Aorta (tissue), 5 donors: ENCODE data around the gene TESK1. TPM values are rescaled to one million over a fixed set of nuclear protein-coding genes. Genes with fewer than 3 reads are reported as not detected.
A peak's percentile ranks its signal among the peaks of the same experiment; 100 is the strongest.
"Not testable (repeated sequence)": the region's sequence is repeated elsewhere in the genome, so short reads cannot be mapped to it uniquely, and the experiment has no call there.

Source experiments
- ATAC-seq: fragments of 200-7000 bp; cut with Tn5 transposase; one replicate; pipeline ENCODE4 v1.9.1; 2022; ENCODE audit warnings: moderate library complexity; ENCODE audit not compliant: low FRiP score
- DNase-seq, 2 donors: peaks; one replicate each; pipeline ENCODE4 v3.0.0-alpha.2; 2020
- H3K27ac ChIP-seq, 2 donors: one replicate each; pipeline ENCODE4 v1.5.1; 2013; ENCODE audit warnings: low read length in 2 of 2, mild to moderate bottlenecking in 2 of 2, moderate library complexity in 2 of 2, control low read depth in 1 of 2, inconsistent platforms in 1 of 2, low read depth in 1 of 2
- H3K27me3 ChIP-seq, 2 donors: one replicate each; pipeline ENCODE4 v1.6.1; 2013; ENCODE audit warnings: control low read depth in 1 of 2, low read length in 1 of 2, mild to moderate bottlenecking in 1 of 2, moderate library complexity in 1 of 2; ENCODE audit not compliant: insufficient read depth in 2 of 2, control insufficient read depth in 1 of 2
- H3K36me3 ChIP-seq, 2 donors: one replicate each; pipeline ENCODE4 v1.6.1; 2013; ENCODE audit warnings: control low read depth in 1 of 2, low read length in 1 of 2, mild to moderate bottlenecking in 1 of 2; ENCODE audit not compliant: insufficient read depth in 2 of 2, control insufficient read depth in 1 of 2
- H3K4me1 ChIP-seq, 2 donors: one replicate each; pipeline ENCODE4 v1.6.1; 2013; ENCODE audit warnings: low read length in 2 of 2, control low read depth in 1 of 2, mild to moderate bottlenecking in 1 of 2, moderate library complexity in 1 of 2; ENCODE audit not compliant: insufficient read depth in 2 of 2, control insufficient read depth in 1 of 2
- H3K4me3 ChIP-seq, 2 donors: one replicate each; pipeline ENCODE4 v1.5.1; 2013; ENCODE audit warnings: low read length in 2 of 2, control low read depth in 1 of 2, mild to moderate bottlenecking in 1 of 2
- H3K9me3 ChIP-seq: one replicate; pipeline ENCODE4 v1.6.1; 2013; ENCODE audit warnings: mild to moderate bottlenecking, low read length; ENCODE audit not compliant: control insufficient read depth
- WGBS, 2 donors: extraction: QIAGEN DNeasy Blood & Tissue Kit; methylation state at CpG; one replicate each; pipeline ENCODE4 v1.1.7; 2013; 5-methylcytosine and 5-hydroxymethylcytosine counted together
- intact Hi-C, 2 donors: fragments of 100-400 bp; cut with DNase I; formaldehyde crosslinking; loops; one replicate each; pipeline versions ENCODE4 v1.14.2 to v1.15.0; 2022
- polyA plus RNA-seq, 2 donors: library from polyadenylated mRNA; stranded (reverse); fragments of 200-250 nt; gene quantifications; one replicate each; pipeline ENCODE4 v1.2.3, GENCODE V29; 2013
- total RNA-seq, 2 donors: library from RNA; stranded (reverse); fragmentation: NEBNext Ultra II Directional; extraction: Animal tissue kit (Norgen Biotek cat#: 25700); gene quantifications; one replicate each; pipeline ENCODE4 v1.2.1, GENCODE V29; 2021
- donor health status: healthy with polysubstance abuse.
- donor health status: Bipolar disorder and iron deficiency.
- donor health status: DM: no; HTN: no; CAD: no.
- donor health status: DM: no; HTN: no; CAD: no.
- donor health status: DM: yes; HTN: yes; CAD: no.

TESK1 gene
- total and polyA plus RNA-seq, 4 donors = 23.8 to 81.0 (median 55.2) TPM

GRCh38 chr9:35641478-35641877 lies 36.4 kb downstream of the TESK1 start:
- not testable (repeated sequence) for H3K36me3 ChIP-seq, ATAC-seq, H3K4me1 ChIP-seq, DNase-seq, H3K4me3 ChIP-seq, H3K9me3 ChIP-seq, H3K27me3 ChIP-seq, H3K27ac ChIP-seq
- WGBS, 2 donors = 90 to 92% methylated on average over 3 of the region's 3 CpGs
- intact Hi-C loops = loop anchor here in 1 of 2 donors (10.0 kb wide), 1 partner anchor 77 kb away; a partner anchor contains a TSS

DNA sequence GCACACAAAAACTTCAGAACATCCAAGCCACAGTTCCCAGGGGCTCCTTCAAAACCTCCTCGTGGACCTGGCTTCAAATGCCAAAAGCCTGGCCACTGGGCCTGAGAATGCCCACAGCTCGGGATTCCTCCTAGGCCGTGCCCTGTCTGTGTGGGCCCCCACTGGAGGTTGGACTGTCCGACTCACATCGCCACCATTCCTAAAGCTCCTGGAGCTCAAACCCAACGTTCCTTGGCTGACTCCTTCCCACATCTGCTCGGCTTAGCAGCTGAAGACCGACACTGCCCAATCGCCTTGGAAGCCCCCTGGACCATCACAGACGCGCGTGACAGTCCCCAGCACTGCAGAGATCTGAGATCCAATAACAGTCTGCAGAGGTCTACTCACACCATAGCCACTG lies 38.0 kb downstream of the TESK1 start:
- intact Hi-C loops = loop anchor here in 1 of 2 donors (10.0 kb wide), 1 partner anchor 78 kb away; a partner anchor contains a TSS
- Histone ChIP-seq H3K4me1 (no peaks in the 10 kb centered on the region), H3K27ac (no peak overlapping the region), H3K4me3 (no peak overlapping the region), H3K27me3 (no peaks in the 10 kb centered on the region), H3K9me3 (no peaks in the 10 kb centered on the region), H3K36me3 (no peaks in the 10 kb centered on the region)
- ATAC-seq (no peak), DNase-seq (no peak)
- WGBS, 2 donors = 94% methylated on average over 12 of the region's 12 CpGs

DNA sequence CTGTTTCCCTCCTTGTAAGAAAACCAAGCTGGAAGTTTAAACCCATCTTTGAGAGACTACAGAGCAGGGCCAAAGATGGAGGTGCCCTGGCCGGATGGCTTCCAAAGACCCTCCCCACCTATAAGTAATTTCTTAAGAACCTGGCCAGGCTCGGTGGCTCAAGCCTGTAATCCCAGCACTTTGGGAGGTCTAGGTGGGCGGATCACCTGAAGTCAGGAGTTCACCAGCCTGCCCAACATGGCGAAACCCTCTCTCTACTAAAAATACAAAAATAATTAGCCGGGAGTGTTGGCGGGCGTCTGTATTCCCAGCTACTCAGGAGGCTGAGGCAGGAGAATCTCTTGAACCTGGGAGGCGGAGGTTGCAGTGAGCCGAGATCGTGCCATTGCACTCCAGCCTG lies 40.7 kb downstream of the TESK1 start:
- not testable (repeated sequence) for H3K4me3 ChIP-seq, H3K9me3 ChIP-seq, ATAC-seq, H3K4me1 ChIP-seq, H3K36me3 ChIP-seq, DNase-seq, H3K27me3 ChIP-seq
- WGBS, 2 donors = 19 to 27% methylated on average over 10 of the region's 10 CpGs
- intact Hi-C loops = loop anchor here in 1 of 2 donors (5.0 to 10.0 kb wide), 2 partner anchors 38 to 81 kb away; partner anchors contain the start of gene TESK1
- peak overlapping the region in 1 of 2 donors; percentile 31 for H3K27ac ChIP-seq

- ATAC-seq (peak; percentile 27), DNase-seq (peak in 1 of 2 donors; percentile 55)
- Histone ChIP-seq H3K9me3 (no peaks in the 10 kb centered on the region), H3K4me1 (no peaks in the 10 kb centered on the region), H3K36me3 (no peaks in the 10 kb centered on the region), H3K27ac (peak overlapping the region; percentile 31 to 62), H3K4me3 (peak overlapping the region; percentile 37 to 50), H3K27me3 (no peaks in the 10 kb centered on the region)
- intact Hi-C loops = loop anchor here in 1 of 2 donors (5.0 to 10.0 kb wide), 2 partner anchors 39 to 81 kb away; partner anchors contain the start of gene TESK1
- WGBS, 2 donors = 1% methylated on average over 11 of the region's 11 CpGs
Observed at GRCh38 chr9:35646153-35646532, 41.1 kb downstream of the TESK1 start.

GRCh38 chr9:35646533-35647265 lies 41.6 kb downstream of the TESK1 start:
- H3K9me3 ChIP-seq = no peaks in the 10 kb centered on the region
- peak; percentile 97 for ATAC-seq
- intact Hi-C loops = loop anchor here in 1 of 2 donors (5.0 to 10.0 kb wide), 2 partner anchors 39 to 82 kb away; partner anchors contain the start of gene TESK1

GRCh38 chr9:35649431-35650340 lies 44.6 kb downstream of the TESK1 start:
- intact Hi-C loops = loop anchor here in 1 of 2 donors (5.0 to 10.0 kb wide), 3 partner anchors 42 to 235 kb away; partner anchors contain the start of gene TESK1
- no peaks in the 10 kb centered on the region for H3K4me1 ChIP-seq

More at GRCh38 chr9:35646533-35647265, 41.6 kb downstream of the TESK1 start:
- H3K4me1 ChIP-seq = no peaks in the 10 kb centered on the region
- H3K27ac ChIP-seq = peak overlapping the region; percentile 31 to 62
- H3K36me3 ChIP-seq = no peaks in the 10 kb centered on the region
- peak; percentile 97 to 98 for DNase-seq
- H3K27me3 ChIP-seq = no peaks in the 10 kb centered on the region
- 1% methylated on average over 52 to 58 of the region's 58 CpGs for WGBS, 2 donors
- peak overlapping the region; percentile 37 to 50 for H3K4me3 ChIP-seq

GRCh38 chr9:35650341-35651158 lies 45.5 kb downstream of the TESK1 start, which contains the start of gene SIT1:
SIT1 (minus strand) TSS chr9:35650931; CDS start chr9:35650853, 78 bp downstream.
- no peak for ATAC-seq
- Histone ChIP-seq H3K36me3 (no peaks in the 10 kb centered on the region), H3K4me3 (no peak within 1 kb of the TSS), H3K27me3 (no peaks in the 10 kb centered on the region), H3K27ac (peak within 1 kb of the TSS in 1 of 2 donors; percentile 87), H3K4me1 (no peaks in the 10 kb centered on the region), H3K9me3 (no peaks in the 10 kb centered on the region)
- WGBS, 2 donors = 51 to 55% methylated on average over 21 to 22 of the region's 22 CpGs
- intact Hi-C loops = loop anchor here in 1 of 2 donors (10.0 kb wide), 1 partner anchor 234 kb away; no protein-coding TSS in a partner anchor
- DNase-seq = no peak

More at GRCh38 chr9:35649431-35650340, 44.6 kb downstream of the TESK1 start:
- 24 to 27% methylated on average over 26 of the region's 26 CpGs for WGBS, 2 donors
- no peak overlapping the region for H3K4me3 ChIP-seq
- H3K27ac ChIP-seq = peak overlapping the region; percentile 28 to 87
- DNase-seq (peak; percentile 77 to 87), ATAC-seq (peak; percentile 28)
- H3K36me3 ChIP-seq = no peaks in the 10 kb centered on the region
- H3K9me3 ChIP-seq = no peaks in the 10 kb centered on the region
- H3K27me3 ChIP-seq = no peaks in the 10 kb centered on the region
